OCI-LY3 (cell line): ENCODE measurements around the gene DNPH1.

Source experiments
- H2AFZ ChIP-seq: fragments of 200-600, 300-600 bp; shearing (Covaris generic); 2 replicates; pipeline ENCODE4 v1.6.0; 2014; ENCODE audit warnings: antibody characterized with exemption, low read depth, low read length
- H3K27ac ChIP-seq: fragments of 200-600, 300-600 bp; sonication (generic); 2 replicates; pipeline ENCODE4 v1.5.1; 2014; ENCODE audit warnings: mild to moderate bottlenecking, low read length, moderate library complexity, mixed read lengths
- H3K27me3 ChIP-seq: fragments of 200-600, 300-600 bp; sonication (generic); 2 replicates; pipeline ENCODE4 v1.6.1; 2014; ENCODE audit warnings: low read depth, low read length, mixed read lengths
- H3K36me3 ChIP-seq: fragments of 200-600, 300-600 bp; sonication (generic); replicated peaks from 2 replicates; pipeline ENCODE3; 2014; ENCODE audit warnings: low read depth, low read length, mixed read lengths
- H3K4me1 ChIP-seq: fragments of 300-600, 200-600 bp; sonication (generic); 2 replicates; pipeline ENCODE4 v1.6.1; 2014; ENCODE audit warnings: low read length, mixed read lengths
- H3K4me2 ChIP-seq: fragments of 200-600, 300-600 bp; sonication (generic); 2 replicates; pipeline ENCODE4 v1.6.1; 2014; ENCODE audit warnings: low read length, mixed read lengths
- H3K4me3 ChIP-seq: fragments of 300-600, 200-600 bp; sonication (generic); 2 replicates; pipeline ENCODE4 v1.5.1; 2014; ENCODE audit warnings: antibody characterized with exemption, mild to moderate bottlenecking, low read length, moderate library complexity
- H3K79me2 ChIP-seq: fragments of 300-600, 200-600 bp; shearing (Covaris generic); 2 replicates; pipeline ENCODE4 v1.6.1; 2014; ENCODE audit warnings: mild to moderate bottlenecking, low read length, mixed read lengths
- H3K9ac ChIP-seq: fragments of 300-600, 200-600 bp; shearing (Covaris generic); 2 replicates; pipeline ENCODE4 v1.6.0; 2014; ENCODE audit warnings: mild to moderate bottlenecking, low read length, moderate library complexity
- H3K9me3 ChIP-seq: fragments of 200-600, 300-600 bp; shearing (Covaris generic); 2 replicates; pipeline ENCODE4 v1.6.1; 2014; ENCODE audit warnings: low read length, mixed read lengths; ENCODE audit not compliant: insufficient read depth
- H4K20me1 ChIP-seq: fragments of 200-600, 300-600 bp; sonication (generic); 2 replicates; pipeline ENCODE4 v1.6.1; 2016; ENCODE audit warnings: low read length, mixed read lengths; ENCODE audit not compliant: insufficient read depth
- CTCF ChIP-seq: fragments of 200-600, 300-600 bp; sonication (generic); IDR thresholded peaks from 2 replicates; pipeline ENCODE4 v1.5.1; 2014; ENCODE audit warnings: antibody characterized with exemption, low read length, low read depth
- EZH2phosphoT487 ChIP-seq: fragments of 200-600 bp; shearing (Covaris generic); IDR thresholded peaks from 2 replicates; pipeline ENCODE4 v1.6.1; 2018; ENCODE audit warnings: antibody characterized with exemption, mixed run types, low read depth

DNPH1 gene

GRCh38 chr6:43221046-43221972 lies 8.0 kb downstream of the DNPH1 start:
- Histone ChIP-seq H4K20me1 (no peaks in the 10 kb centered on the region), H3K9me3 (no peaks in the 10 kb centered on the region), H3K4me2 (no peak overlapping the region), H3K27me3 (no peaks in the 10 kb centered on the region), H3K4me3 (no peak overlapping the region), H3K9ac (no peak overlapping the region), H3K4me1 (peaks cover 26% of the 10 kb centered on the region), H2AFZ (no peak overlapping the region), H3K79me2 (peaks cover 19% of the 10 kb centered on the region), H3K27ac (no peak overlapping the region), H3K36me3 (peaks cover 59% of the 10 kb centered on the region)
- TF ChIP-seq EZH2phosphoT487, result no peak

- Histone ChIP-seq H3K9me3 (no peaks in the 10 kb centered on the region), H3K4me1 (peaks cover 24% of the 10 kb centered on the region)
- TF ChIP-seq EZH2phosphoT487 (no peak), CTCF (no peak)
Observed at GRCh38 chr6:43220439-43220951, 8.8 kb downstream of the DNPH1 start.

GRCh38 chr6:43219814-43220213 lies 9.5 kb downstream of the DNPH1 start:
- no peak overlapping the region for H3K4me2 ChIP-seq
- no peak overlapping the region for H3K27ac ChIP-seq

More at GRCh38 chr6:43220439-43220951, 8.8 kb downstream of the DNPH1 start:
- no peak overlapping the region for H3K9ac ChIP-seq
- no peak overlapping the region for H3K4me2 ChIP-seq
- no peaks in the 10 kb centered on the region for H3K27me3 ChIP-seq
- H3K27ac ChIP-seq, result no peak overlapping the region
- no peaks in the 10 kb centered on the region for H4K20me1 ChIP-seq
- peaks cover 11% of the 10 kb centered on the region for H3K79me2 ChIP-seq
- no peak overlapping the region for H3K4me3 ChIP-seq
- H3K36me3 ChIP-seq, result peaks cover 51% of the 10 kb centered on the region
- H2AFZ ChIP-seq, result no peak overlapping the region

GRCh38 chr6:43219119-43219518 lies 10.2 kb downstream of the DNPH1 start:
- no peak overlapping the region for H3K27ac ChIP-seq
- TF ChIP-seq CTCF (no peak), EZH2phosphoT487 (no peak)
- H3K4me1 ChIP-seq, result peaks cover 10% of the 10 kb centered on the region
- H3K79me2 ChIP-seq, result peaks cover 8% of the 10 kb centered on the region
- no peak overlapping the region for H3K4me3 ChIP-seq
- no peak overlapping the region for H2AFZ ChIP-seq
- peaks cover 50% of the 10 kb centered on the region for H3K36me3 ChIP-seq
- no peaks in the 10 kb centered on the region for H4K20me1 ChIP-seq
- H3K4me2 ChIP-seq, result no peak overlapping the region
- H3K9ac ChIP-seq, result no peak overlapping the region
- no peaks in the 10 kb centered on the region for H3K27me3 ChIP-seq
- no peaks in the 10 kb centered on the region for H3K9me3 ChIP-seq

More at GRCh38 chr6:43219814-43220213, 9.5 kb downstream of the DNPH1 start:
- Histone ChIP-seq H3K79me2 (peaks cover 8% of the 10 kb centered on the region), H3K4me3 (no peak overlapping the region), H3K36me3 (peaks cover 50% of the 10 kb centered on the region), H3K9me3 (no peaks in the 10 kb centered on the region), H3K27me3 (no peaks in the 10 kb centered on the region), H3K4me1 (peaks cover 17% of the 10 kb centered on the region), H3K9ac (no peak overlapping the region), H2AFZ (no peak overlapping the region), H4K20me1 (no peaks in the 10 kb centered on the region)
- TF ChIP-seq CTCF (no peak), EZH2phosphoT487 (no peak)
